ENCODE measurements around the gene TTN. TPM values are rescaled to one million over a fixed set of nuclear protein-coding genes. Genes with fewer than 3 reads are reported as not detected.

TTN gene
- total and polyA plus RNA-seq, 2 donors (not counting 1 experiment from before 2014, with no cell fraction given), result 0.14 to 0.33 TPM

GRCh38 chr2:178829981-178830380 lies 22.8 kb upstream of the TTN start:
- Histone ChIP-seq H3K4me2 (ENCODE audit: extremely low read depth, insufficient read depth, low read length) (no peak overlapping the region), H2AFZ (ENCODE audit: low read length) (no peak overlapping the region), H3K36me3 (ENCODE audit: control insufficient read depth, insufficient read depth, low read length) (no peaks in the 10 kb centered on the region), H3K79me2 (ENCODE audit: control insufficient read depth, insufficient read depth, low read length) (no peaks in the 10 kb centered on the region), H3K9me3 (ENCODE audit: control insufficient read depth, insufficient read depth, low read depth, low read length) (no peaks in the 10 kb centered on the region), H3K4me3 (replicated peaks in 1 of 4; ENCODE audit: control extremely low read depth in 1 of 4, insufficient read depth in 1 of 4, low read depth in 3 of 4, low read length in 4 of 4) (no peak overlapping the region), H3K27me3 (ENCODE audit: control insufficient read depth, insufficient read depth, low read length) (no peaks in the 10 kb centered on the region), H3K4me1 (ENCODE audit: control insufficient read depth, extremely low read depth, insufficient read depth, low read length) (no peaks in the 10 kb centered on the region), H4K20me1 (ENCODE audit: control insufficient read depth, extremely low read depth, insufficient read depth, low read length) (no peaks in the 10 kb centered on the region), H3K27ac (ENCODE audit: insufficient read depth, low read length) (no peak overlapping the region), H3K9ac (ENCODE audit: insufficient read depth, low read length) (no peak overlapping the region)
- no peak for DNase-seq (ENCODE audit: low read depth in 2 of 2)
- no peak for TF ChIP-seq CTCF (conservative IDR thresholded peaks at IDR 0.05 in 1 of 2, IDR thresholded peaks at IDR 0.05 in 1 of 2; ENCODE audit: low read depth in 1 of 2, low read length in 2 of 2)
- TF ChIP-seq EZH2 (IDR thresholded peaks at IDR 0.05; ENCODE audit: low read length, missing control alignments), result no peak

- Histone ChIP-seq H3K27me3 (ENCODE audit: control insufficient read depth, insufficient read depth, low read length) (no peaks in the 10 kb centered on the region), H3K4me2 (ENCODE audit: extremely low read depth, insufficient read depth, low read length) (no peak overlapping the region), H3K36me3 (ENCODE audit: control insufficient read depth, insufficient read depth, low read length) (no peaks in the 10 kb centered on the region), H3K4me1 (ENCODE audit: control insufficient read depth, extremely low read depth, insufficient read depth, low read length) (no peaks in the 10 kb centered on the region), H3K9ac (ENCODE audit: insufficient read depth, low read length) (no peak overlapping the region), H4K20me1 (ENCODE audit: control insufficient read depth, extremely low read depth, insufficient read depth, low read length) (no peaks in the 10 kb centered on the region), H2AFZ (ENCODE audit: low read length) (no peak overlapping the region), H3K27ac (ENCODE audit: insufficient read depth, low read length) (no peak overlapping the region), H3K79me2 (ENCODE audit: control insufficient read depth, insufficient read depth, low read length) (no peaks in the 10 kb centered on the region), H3K9me3 (ENCODE audit: control insufficient read depth, insufficient read depth, low read depth, low read length) (no peaks in the 10 kb centered on the region), H3K4me3 (replicated peaks in 1 of 4; ENCODE audit: control extremely low read depth in 1 of 4, insufficient read depth in 1 of 4, low read depth in 3 of 4, low read length in 4 of 4) (no peak overlapping the region)
- TF ChIP-seq CTCF (conservative IDR thresholded peaks at IDR 0.05 in 1 of 2, IDR thresholded peaks at IDR 0.05 in 1 of 2; ENCODE audit: low read depth in 1 of 2, low read length in 2 of 2) (no peak), EZH2 (IDR thresholded peaks at IDR 0.05; ENCODE audit: low read length, missing control alignments) (no peak)
- peak; percentile 27 to 29 for DNase-seq (ENCODE audit: low read depth in 2 of 2)
These were observed 22.2 kb upstream of the TTN start for GRCh38 chr2:178829299-178829960.

- no peak overlapping the region for H3K27ac ChIP-seq (ENCODE audit: insufficient read depth, low read length)
- no peaks in the 10 kb centered on the region for H4K20me1 ChIP-seq (ENCODE audit: control insufficient read depth, extremely low read depth, insufficient read depth, low read length)
- TF ChIP-seq CTCF (conservative IDR thresholded peaks at IDR 0.05 in 1 of 2, IDR thresholded peaks at IDR 0.05 in 1 of 2; ENCODE audit: low read depth in 1 of 2, low read length in 2 of 2) (no peak), EZH2 (IDR thresholded peaks at IDR 0.05; ENCODE audit: low read length, missing control alignments) (no peak)
- no peaks in the 10 kb centered on the region for H3K9me3 ChIP-seq (ENCODE audit: control insufficient read depth, insufficient read depth, low read depth, low read length)
- H3K4me1 ChIP-seq (ENCODE audit: control insufficient read depth, extremely low read depth, insufficient read depth, low read length), result no peaks in the 10 kb centered on the region
- no peak overlapping the region for H2AFZ ChIP-seq (ENCODE audit: low read length)
- no peaks in the 10 kb centered on the region for H3K27me3 ChIP-seq (ENCODE audit: control insufficient read depth, insufficient read depth, low read length)
- H3K9ac ChIP-seq (ENCODE audit: insufficient read depth, low read length), result no peak overlapping the region
- no peak overlapping the region for H3K4me3 ChIP-seq (replicated peaks in 1 of 4; ENCODE audit: control extremely low read depth in 1 of 4, insufficient read depth in 1 of 4, low read depth in 3 of 4, low read length in 4 of 4)
- H3K79me2 ChIP-seq (ENCODE audit: control insufficient read depth, insufficient read depth, low read length), result no peaks in the 10 kb centered on the region
- no peaks in the 10 kb centered on the region for H3K36me3 ChIP-seq (ENCODE audit: control insufficient read depth, insufficient read depth, low read length)
- DNase-seq (ENCODE audit: low read depth in 2 of 2), result no peak
- H3K4me2 ChIP-seq (ENCODE audit: extremely low read depth, insufficient read depth, low read length), result peak overlapping the region; percentile 46
These were observed 21.3 kb upstream of the TTN start for GRCh38 chr2:178828486-178828881.

Data from fibroblast of lung (primary cell).